ENCODE measurements around the gene ATP9B.

Gene ATP9B

DNA sequence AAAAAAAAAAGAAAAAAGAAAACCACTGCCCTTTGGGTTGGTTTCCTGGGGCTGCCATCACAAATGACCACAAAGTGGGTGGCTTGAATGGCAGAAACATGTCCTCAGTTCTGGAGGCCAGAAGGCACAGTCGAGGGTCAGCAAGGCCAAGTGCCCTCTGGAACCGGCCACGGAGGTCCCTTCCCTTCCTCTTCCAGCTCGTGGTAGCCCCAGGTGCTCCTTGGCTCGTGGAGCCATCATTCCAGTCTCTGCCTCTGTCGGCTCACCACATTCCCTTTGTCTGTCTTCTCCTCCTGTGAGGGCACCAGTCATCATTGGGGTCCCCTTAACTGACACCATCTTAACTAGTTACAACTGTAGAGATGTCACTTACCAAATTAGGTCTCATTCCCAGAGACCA is 318.0 kb downstream of the ATP9B start:
- no peak for DNase-seq

GRCh38 chr18:79387615-79388014 is 318.4 kb downstream of the ATP9B start:
- no peak for DNase-seq

GRCh38 chr18:79388043-79388442 is 318.8 kb downstream of the ATP9B start:
- no peak for DNase-seq

DNA sequence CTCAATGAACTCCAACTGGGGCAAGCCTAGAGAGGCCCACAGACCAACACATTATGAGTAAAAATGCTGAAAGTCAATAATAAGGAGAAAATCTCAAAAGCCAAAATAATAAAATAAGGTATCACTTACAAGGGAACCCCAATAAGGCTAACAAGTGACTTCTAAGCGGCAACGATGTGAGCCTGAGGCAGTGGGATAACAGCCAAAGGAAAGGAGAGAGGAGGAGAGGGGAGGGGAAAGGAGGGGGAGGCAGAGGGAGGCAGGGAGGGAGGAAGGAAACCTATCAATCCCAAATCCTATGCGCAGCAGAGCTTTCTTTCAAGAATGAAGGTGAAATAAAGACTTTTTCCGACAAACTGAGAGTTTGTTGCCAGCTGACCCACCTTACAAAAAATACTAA is 320.5 kb downstream of the ATP9B start:
- DNase-seq: no peak

DNA sequence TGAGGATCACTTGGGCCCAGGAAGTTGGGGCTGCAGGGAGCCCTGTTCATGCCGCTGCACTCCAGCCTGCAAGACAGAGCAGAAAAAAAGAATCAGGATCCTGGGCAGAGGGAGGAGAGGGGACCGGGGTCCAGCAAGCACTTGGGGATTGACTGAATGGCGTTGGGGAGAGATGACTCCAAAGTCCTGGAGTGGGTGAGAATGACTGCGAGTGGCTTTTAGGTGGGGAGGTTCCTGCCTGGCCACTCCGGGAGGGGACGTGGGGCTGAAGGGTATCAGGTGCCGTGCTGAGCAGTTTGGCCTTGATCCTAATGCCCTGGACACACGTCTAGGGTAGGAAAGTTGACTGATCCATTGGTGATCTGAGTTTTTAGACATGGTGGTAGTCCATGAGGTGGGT is 323.0 kb downstream of the ATP9B start:
- DNase-seq: no peak

DNA sequence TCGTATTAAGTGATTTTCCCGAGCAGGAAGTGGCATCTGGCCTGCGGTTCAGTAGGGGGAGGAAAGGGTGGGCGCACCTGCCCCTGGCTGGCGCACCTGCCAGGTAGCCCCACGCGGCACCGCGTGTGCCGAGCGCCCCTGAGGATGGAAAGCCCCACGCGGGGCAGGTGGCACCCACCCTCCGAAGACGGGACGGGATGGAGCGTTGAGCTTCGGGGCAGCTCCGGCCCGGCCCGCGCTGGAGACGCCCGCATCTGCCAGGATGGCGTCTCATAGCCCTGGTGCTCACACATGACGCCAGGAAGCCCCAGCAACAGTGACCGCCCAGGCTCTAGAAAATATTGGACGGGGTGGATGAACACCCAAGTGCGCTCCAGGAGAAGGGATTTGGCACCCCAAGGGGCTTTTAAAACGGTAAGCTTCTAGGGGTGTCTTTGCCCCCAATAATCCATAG is 324.0 kb downstream of the ATP9B start:
- DNase-seq: peak; percentile 70

DNA sequence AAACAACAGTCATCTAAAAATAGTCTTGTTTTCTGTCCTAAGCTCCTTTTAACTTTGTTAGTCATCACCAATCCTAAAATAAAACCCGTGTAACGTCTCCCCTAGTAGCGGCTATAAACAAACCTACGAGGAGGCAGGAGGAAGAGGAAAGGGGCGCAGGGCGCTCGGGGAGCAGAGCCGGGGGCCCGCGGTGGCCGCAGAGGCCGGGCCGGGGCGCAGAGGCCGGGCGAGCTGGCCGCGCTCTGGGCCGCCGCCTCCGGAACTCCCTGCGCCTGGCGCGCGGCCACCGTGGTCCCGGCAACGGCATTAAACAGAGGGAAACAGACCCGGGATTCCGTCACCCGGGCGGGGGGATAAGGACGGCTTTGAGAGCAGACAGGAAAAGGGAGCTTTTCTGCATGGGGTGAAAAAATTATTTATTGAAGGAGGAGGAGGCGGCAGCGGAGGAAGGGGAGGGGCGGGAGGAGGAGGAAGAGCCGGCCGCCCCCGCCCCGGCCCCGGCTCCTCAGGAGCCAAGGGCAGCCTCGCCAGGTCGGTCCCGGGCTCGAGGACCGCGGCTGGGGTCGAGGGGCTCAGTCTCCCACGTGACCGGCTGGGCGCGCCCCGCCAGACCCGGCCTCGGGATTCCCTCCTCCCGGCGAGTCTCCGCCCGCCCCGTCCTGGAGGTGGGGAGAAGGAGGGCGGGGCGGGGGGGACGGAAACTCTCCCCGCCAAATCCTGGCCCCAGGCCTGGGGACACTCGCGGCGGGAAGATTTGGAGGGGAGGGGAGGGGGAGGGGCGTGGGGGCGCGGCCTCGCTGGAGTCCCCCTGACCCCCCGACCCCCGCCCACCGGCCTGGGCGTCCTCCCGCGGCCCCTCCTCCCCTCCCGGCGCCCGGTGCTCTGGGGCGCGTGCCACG is 324.7 kb downstream of the ATP9B start:
- DNase-seq: peak; percentile 96

- DNase-seq: no peak
Observed at GRCh38 chr18:79394534-79395307, 325.5 kb downstream of the ATP9B start.

- DNase-seq: peak; percentile 93
Observed at GRCh38 chr18:79395308-79395640, 326.1 kb downstream of the ATP9B start.

DNA sequence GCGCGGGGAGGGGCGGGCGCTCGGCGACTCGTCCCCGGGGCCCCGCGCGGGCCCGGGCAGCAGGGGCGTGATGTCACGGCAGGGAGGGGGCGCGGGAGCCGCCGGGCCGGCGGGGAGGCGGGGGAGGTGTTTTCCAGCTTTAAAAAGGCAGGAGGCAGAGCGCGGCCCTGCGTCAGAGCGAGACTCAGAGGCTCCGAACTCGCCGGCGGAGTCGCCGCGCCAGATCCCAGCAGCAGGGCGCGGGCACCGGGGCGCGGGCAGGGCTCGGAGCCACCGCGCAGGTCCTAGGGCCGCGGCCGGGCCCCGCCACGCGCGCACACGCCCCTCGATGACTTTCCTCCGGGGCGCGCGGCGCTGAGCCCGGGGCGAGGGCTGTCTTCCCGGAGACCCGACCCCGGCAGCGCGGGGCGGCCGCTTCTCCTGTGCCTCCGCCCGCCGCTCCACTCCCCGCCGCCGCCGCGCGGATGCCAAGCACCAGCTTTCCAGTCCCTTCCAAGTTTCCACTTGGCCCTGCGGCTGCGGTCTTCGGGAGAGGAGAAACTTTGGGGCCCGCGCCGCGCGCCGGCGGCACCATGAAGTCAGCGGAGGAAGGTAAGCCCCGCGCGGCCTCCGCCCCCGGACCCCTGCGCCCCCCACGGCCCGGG is 326.7 kb downstream of the ATP9B start, which contains the start of gene NFATC1:
Gene NFATC1, plus strand, starts transcription at position 170 of the 644 bp plus-strand sequence. Its CDS starts 295 bp downstream, at position 465.
- DNase-seq: peak; percentile 93

DNA sequence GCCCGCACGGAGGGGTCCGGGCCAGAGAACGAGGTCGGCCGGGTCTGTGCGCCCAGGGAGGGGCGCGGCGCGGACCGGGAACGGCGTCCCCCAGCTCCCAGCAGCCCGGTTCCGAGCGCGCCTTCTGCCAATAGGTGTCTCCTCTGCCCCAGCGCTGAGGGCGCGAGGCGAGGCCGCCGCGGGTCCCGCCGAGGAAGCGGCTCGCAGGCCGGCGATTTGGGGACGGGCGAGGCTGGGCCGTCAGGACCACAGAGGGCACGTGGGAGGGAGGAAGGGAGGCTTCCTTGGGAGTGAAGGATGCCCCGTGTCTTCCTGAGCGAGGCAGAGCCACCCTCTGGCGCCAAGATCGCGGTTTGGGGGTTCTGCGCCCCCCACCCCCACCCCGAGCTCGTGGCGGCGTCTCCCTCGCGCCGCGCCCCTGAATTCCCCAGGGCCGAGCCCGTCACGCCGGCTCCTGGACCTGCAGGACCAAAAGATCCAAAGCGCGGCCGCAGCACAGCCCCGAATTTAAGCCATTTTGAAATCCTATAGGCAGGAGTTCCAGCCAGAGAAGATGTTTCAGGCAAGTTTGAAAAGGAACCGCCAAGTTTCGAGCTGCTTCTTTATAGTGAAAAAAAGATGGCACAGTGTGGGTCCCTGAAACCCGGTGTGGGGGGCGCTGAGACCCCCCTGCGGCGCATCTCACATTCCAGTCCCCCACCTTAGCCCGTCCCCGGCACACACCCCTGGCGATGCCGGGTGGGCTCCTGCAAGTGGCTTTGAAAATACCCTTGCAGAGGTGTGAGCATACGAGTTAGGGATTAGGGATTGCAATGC is 327.4 kb downstream of the ATP9B start:
- peak; percentile 73 for DNase-seq

- DNase-seq: peak; percentile 16
Observed at GRCh38 chr18:79397247-79397829, 328.1 kb downstream of the ATP9B start.

GRCh38 chr18:79397830-79398761 is 328.9 kb downstream of the ATP9B start:
- DNase-seq: peak; percentile 36

- DNase-seq: no peak
Observed at GRCh38 chr18:79399275-79400081, 330.3 kb downstream of the ATP9B start.

DNA sequence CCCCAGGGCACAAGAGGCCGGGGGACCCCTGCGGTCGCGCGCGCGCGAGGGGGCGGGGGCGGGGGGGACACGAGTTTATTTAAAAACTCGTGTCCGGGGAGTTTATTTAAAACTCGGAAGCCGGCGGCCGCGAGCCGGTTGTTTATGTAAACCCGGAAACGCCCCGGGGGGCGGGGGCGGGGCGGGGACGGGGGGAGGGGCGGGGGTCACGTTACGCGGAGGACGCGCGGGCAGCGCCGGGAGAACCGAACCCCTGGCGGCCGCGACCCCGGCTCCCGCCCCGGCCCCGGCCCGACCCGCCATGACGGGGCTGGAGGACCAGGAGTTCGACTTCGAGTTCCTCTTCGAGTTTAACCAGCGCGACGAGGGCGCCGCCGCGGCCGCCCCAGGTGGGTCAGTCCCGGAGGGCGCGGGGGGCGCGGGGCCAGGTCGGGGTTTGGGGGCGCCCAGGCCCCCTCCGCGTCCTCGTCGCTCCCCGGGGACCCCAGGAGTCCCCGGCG is 330.9 kb downstream of the ATP9B start:
- peak; percentile 85 for DNase-seq

- peak; percentile 85 for DNase-seq
Observed at GRCh38 chr18:79400591-79401381, 331.6 kb downstream of the ATP9B start.

DNA sequence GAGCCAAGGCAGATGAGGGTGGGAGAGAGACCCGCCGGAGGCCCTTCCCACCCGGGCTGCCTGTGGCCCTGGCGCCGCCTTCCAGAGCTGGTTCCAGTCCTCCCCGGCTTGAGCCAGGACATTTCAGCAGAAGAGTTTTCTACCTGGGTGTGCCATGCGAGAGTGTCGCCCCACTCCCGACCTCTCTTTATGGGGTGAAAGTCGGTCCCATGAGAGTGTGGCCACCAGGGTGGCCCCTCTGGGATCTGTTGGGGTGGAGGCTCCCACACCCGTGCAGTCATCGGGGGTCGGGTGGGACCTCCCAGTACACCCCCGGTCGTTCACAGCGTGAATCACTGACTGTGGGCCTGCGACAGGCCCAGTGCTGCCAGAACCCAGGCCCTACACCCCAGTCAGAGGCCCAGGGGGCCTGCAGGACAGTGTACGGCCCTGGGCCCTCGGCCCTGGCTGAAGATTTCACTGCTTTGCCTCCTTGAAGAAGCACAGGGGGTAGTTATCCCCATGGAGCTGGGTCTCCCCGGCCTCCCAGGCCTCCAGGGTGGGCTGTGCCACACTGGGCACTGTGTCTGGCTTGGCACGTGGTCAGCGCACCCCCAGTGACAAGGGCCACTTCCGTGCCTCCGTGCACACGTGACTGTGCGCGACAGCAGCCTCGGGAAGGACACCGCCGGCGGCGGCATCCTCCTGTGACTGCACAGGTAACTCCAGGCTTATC is 332.5 kb downstream of the ATP9B start:
- no peak for DNase-seq

DNA sequence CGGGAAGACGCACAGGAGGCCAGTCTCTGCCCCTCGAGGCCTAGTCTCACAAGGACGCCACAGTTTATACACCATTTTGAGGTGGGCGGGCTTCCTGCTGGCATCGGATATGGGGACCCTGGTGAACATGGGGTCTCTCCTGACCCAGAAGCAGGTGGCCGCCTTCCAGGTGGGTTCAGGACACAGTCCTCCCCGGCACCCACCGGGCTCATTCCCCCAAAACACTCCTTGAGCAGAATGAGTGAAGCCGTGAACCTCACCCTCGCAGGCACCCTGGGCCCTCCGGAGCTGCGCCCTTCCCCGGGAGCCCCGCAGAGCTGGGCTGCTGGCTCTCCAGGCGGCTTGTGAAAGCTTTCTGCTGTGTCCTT is 333.0 kb downstream of the ATP9B start:
- DNase-seq: no peak

All from femur (tissue), 1 donor.